ENCODE measurements around the gene ANKRD23.

The ANKRD23 gene

GRCh38 chr2:96839875-96840850, 3.7 kb downstream of the ANKRD23 start:
- no peaks in the 10 kb centered on the region for H3K27me3 ChIP-seq (ENCODE audit: control insufficient read depth in 5 of 5, insufficient read depth in 4 of 5, low read length in 5 of 5)
- peaks cover 0 to 11% (median 8%) of the 10 kb centered on the region in 5 donors for H3K4me1 ChIP-seq (ENCODE audit: control insufficient read depth in 5 of 5, insufficient read depth in 5 of 5, low read length in 5 of 5)
- no peak overlapping the region for H3K9ac ChIP-seq (ENCODE audit: low read length in 5 of 5)
- no peak overlapping the region for H3K4me3 ChIP-seq (ENCODE audit: low read depth in 1 of 5, low read length in 5 of 5)
- H3K27ac ChIP-seq (ENCODE audit: low read depth, low read length) = no peak overlapping the region
- H3K9me3 ChIP-seq (ENCODE audit: control insufficient read depth in 5 of 5, low read length in 5 of 5) = no peaks in the 10 kb centered on the region
- H3K36me3 ChIP-seq (ENCODE audit: control insufficient read depth in 5 of 5, insufficient read depth in 5 of 5, low read length in 5 of 5) = peaks cover 2 to 20% (median 11%) of the 10 kb centered on the region in 5 donors

DNA sequence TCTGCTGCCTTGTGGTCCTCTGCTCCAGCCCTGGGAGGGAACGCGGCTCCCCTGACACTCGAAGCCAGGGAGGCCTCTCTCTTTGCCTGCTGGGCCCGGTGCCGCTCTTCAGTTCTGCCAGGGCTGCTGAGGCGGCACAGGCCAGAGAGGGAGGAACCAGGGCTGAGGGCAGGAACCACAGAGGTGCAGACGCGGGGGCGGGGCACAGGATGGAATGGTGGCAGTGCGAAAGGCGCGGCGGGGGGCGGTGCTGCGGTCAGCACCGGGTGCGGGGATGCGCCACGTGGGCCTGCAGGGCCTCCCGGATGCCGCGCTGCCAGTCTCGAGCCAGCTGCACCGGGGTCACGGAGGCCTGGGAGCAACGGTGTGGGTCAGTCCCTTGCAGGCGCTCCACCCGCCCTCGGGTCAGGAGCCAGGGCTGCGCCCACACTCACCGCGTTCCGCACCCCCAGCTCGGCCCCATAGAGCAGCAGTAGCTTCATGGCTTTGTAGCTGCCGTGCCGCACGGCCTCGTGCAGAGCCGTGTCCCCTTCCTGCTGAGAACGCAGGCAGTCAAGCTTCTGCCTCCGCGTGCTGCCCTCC, 4.4 kb downstream of the ANKRD23 start:
- no peaks in the 10 kb centered on the region for H3K9me3 ChIP-seq (ENCODE audit: control insufficient read depth in 5 of 5, low read length in 5 of 5)
- peaks cover 5 to 27% (median 19%) of the 10 kb centered on the region in 5 donors for H3K36me3 ChIP-seq (ENCODE audit: control insufficient read depth in 5 of 5, insufficient read depth in 5 of 5, low read length in 5 of 5)
- H3K9ac ChIP-seq (ENCODE audit: low read length in 5 of 5) = no peak overlapping the region
- peak overlapping the region in 1 of 5 donors; percentile 18 for H3K4me3 ChIP-seq (ENCODE audit: low read depth in 1 of 5, low read length in 5 of 5)
- H3K27ac ChIP-seq (ENCODE audit: low read depth, low read length) = no peak overlapping the region
- H3K4me1 ChIP-seq (ENCODE audit: control insufficient read depth in 5 of 5, insufficient read depth in 5 of 5, low read length in 5 of 5) = peaks cover 0 to 11% (median 8%) of the 10 kb centered on the region in 5 donors
- no peaks in the 10 kb centered on the region for H3K27me3 ChIP-seq (ENCODE audit: control insufficient read depth in 5 of 5, insufficient read depth in 4 of 5, low read length in 5 of 5)

DNA sequence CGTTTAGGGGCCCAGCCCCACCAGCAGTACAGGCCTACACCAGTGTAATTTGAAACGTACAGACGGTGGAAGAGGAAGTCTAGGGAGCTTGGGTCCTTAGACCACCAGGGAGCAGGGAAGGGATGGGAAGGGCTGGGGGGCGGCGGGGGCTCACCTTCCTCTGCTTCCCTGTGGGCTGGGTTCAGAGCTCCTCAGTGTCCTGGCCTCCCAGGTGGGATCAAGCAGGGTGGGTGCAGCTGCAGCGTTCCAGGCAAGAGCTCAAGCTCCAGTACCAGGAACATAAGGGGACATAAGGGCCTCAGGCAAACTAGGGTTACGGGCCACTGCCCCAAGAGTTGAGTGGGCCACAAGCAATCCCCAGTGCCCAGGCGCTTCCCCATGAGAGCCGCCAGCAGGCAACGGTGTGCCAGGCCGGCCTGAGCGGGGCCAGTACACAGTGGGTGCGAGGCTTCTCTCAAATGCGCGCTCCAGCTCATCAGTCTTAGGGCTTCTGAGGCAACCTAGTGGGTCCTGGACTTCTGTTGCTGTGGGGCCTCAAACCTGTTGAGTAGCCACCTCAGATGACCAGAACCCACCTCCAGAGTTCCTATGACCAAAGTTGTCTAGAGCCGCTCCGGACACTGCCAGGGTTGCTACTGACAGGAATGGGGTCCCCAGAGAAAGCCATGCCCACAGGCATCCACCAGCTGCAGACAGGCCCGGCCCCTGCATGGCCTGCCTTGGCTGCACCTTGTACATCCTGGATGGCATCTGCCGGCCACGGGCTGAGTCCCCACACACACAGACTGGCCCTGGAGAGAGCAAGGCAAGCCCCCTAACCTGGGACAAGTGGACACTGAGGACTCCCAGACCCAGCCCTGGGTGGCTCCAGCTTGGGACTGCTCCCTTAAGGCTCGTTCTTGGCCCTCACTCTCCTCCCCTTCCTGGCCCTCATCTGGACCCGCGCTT, 5.2 kb downstream of the ANKRD23 start:
- Histone ChIP-seq H3K36me3 (ENCODE audit: control insufficient read depth in 5 of 5, insufficient read depth in 5 of 5, low read length in 5 of 5) (peaks cover 5 to 28% (median 19%) of the 10 kb centered on the region in 5 donors), H3K4me1 (ENCODE audit: control insufficient read depth in 5 of 5, insufficient read depth in 5 of 5, low read length in 5 of 5) (peaks cover 0 to 11% (median 8%) of the 10 kb centered on the region in 5 donors), H3K9me3 (ENCODE audit: control insufficient read depth in 5 of 5, low read length in 5 of 5) (no peaks in the 10 kb centered on the region), H3K4me3 (ENCODE audit: low read depth in 1 of 5, low read length in 5 of 5) (no peak overlapping the region), H3K27ac (ENCODE audit: low read depth, low read length) (no peak overlapping the region), H3K27me3 (ENCODE audit: control insufficient read depth in 5 of 5, insufficient read depth in 4 of 5, low read length in 5 of 5) (no peaks in the 10 kb centered on the region), H3K9ac (ENCODE audit: low read length in 5 of 5) (no peak overlapping the region)

- Histone ChIP-seq H3K9me3 (ENCODE audit: control insufficient read depth in 5 of 5, low read length in 5 of 5) (no peaks in the 10 kb centered on the region), H3K27me3 (ENCODE audit: control insufficient read depth in 5 of 5, insufficient read depth in 4 of 5, low read length in 5 of 5) (no peaks in the 10 kb centered on the region), H3K4me1 (ENCODE audit: control insufficient read depth in 5 of 5, insufficient read depth in 5 of 5, low read length in 5 of 5) (peaks cover 0 to 17% (median 10%) of the 10 kb centered on the region in 5 donors), H3K36me3 (ENCODE audit: control insufficient read depth in 5 of 5, insufficient read depth in 5 of 5, low read length in 5 of 5) (peaks cover 5 to 37% (median 29%) of the 10 kb centered on the region in 5 donors), H3K4me3 (ENCODE audit: low read depth in 1 of 5, low read length in 5 of 5) (no peak overlapping the region), H3K27ac (ENCODE audit: low read depth, low read length) (no peak overlapping the region), H3K9ac (ENCODE audit: low read length in 5 of 5) (no peak overlapping the region)
These were observed 6.2 kb downstream of the ANKRD23 start for GRCh38 chr2:96837575-96837974.

DNA sequence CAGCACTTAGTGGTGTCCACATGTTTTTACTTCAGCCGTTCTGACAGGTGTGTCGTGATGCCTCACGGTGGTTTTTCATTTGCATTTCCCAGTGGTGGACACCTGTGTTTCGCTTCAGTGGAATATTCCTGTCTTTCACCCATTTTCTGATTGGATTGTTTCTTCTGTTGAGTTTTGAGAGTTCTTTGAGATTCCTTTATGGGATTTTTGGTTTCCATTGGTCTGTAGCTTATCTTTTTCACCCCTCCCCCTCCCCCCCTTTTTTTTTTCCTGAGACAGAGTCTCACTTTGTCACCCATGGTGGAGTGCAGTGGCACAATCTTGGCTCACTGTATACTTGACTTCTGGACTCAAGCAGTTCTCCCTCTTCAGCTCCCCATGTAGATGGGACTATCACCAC, 8.0 kb downstream of the ANKRD23 start:
- Histone ChIP-seq H3K9me3 (ENCODE audit: control insufficient read depth in 5 of 5, low read length in 5 of 5) (no peaks in the 10 kb centered on the region), H3K9ac (ENCODE audit: low read length in 5 of 5) (no peak overlapping the region), H3K36me3 (ENCODE audit: control insufficient read depth in 5 of 5, insufficient read depth in 5 of 5, low read length in 5 of 5) (peaks cover 5 to 53% (median 47%) of the 10 kb centered on the region in 5 donors), H3K27me3 (ENCODE audit: control insufficient read depth in 5 of 5, insufficient read depth in 4 of 5, low read length in 5 of 5) (no peaks in the 10 kb centered on the region), H3K4me3 (ENCODE audit: low read depth in 1 of 5, low read length in 5 of 5) (no peak overlapping the region), H3K27ac (ENCODE audit: low read depth, low read length) (no peak overlapping the region), H3K4me1 (ENCODE audit: control insufficient read depth in 5 of 5, insufficient read depth in 5 of 5, low read length in 5 of 5) (peaks cover 0 to 24% (median 15%) of the 10 kb centered on the region in 5 donors)

- Histone ChIP-seq H3K4me1 (ENCODE audit: control insufficient read depth in 5 of 5, insufficient read depth in 5 of 5, low read length in 5 of 5) (peaks cover 0 to 13% (median 5%) of the 10 kb centered on the region in 5 donors), H3K27me3 (ENCODE audit: control insufficient read depth in 5 of 5, insufficient read depth in 4 of 5, low read length in 5 of 5) (no peaks in the 10 kb centered on the region), H3K9ac (ENCODE audit: low read length in 5 of 5) (no peak overlapping the region), H3K36me3 (ENCODE audit: control insufficient read depth in 5 of 5, insufficient read depth in 5 of 5, low read length in 5 of 5) (peaks cover 5 to 70% (median 66%) of the 10 kb centered on the region in 5 donors), H3K4me3 (ENCODE audit: low read depth in 1 of 5, low read length in 5 of 5) (no peak overlapping the region), H3K27ac (ENCODE audit: low read depth, low read length) (no peak overlapping the region), H3K9me3 (ENCODE audit: control insufficient read depth in 5 of 5, low read length in 5 of 5) (no peaks in the 10 kb centered on the region)
These were observed 10.9 kb downstream of the ANKRD23 start for GRCh38 chr2:96832754-96833507.

DNA sequence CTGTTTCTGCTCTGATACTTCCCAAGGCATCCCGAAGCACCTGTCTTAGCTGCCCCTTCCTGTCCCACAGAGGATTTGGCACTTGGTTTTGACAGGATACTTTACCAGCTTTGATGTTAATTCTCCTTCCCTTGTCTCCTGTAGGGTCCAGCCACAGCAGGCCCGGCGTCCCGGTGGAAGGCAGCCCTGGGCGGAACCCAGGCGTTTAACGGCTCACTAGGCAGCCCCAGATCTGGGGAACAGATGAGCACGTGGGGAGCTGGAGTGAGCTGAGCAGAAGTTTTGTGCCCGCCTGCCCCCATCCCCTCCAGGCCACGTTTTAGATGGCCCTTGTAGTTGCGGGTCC, 11.4 kb downstream of the ANKRD23 start:
- Histone ChIP-seq H3K36me3 (ENCODE audit: control insufficient read depth in 5 of 5, insufficient read depth in 5 of 5, low read length in 5 of 5) (peaks cover 5 to 70% (median 68%) of the 10 kb centered on the region in 5 donors), H3K4me3 (ENCODE audit: low read depth in 1 of 5, low read length in 5 of 5) (no peak overlapping the region), H3K9me3 (ENCODE audit: control insufficient read depth in 5 of 5, low read length in 5 of 5) (no peaks in the 10 kb centered on the region), H3K27ac (ENCODE audit: low read depth, low read length) (no peak overlapping the region), H3K4me1 (ENCODE audit: control insufficient read depth in 5 of 5, insufficient read depth in 5 of 5, low read length in 5 of 5) (peaks cover 0 to 13% (median 5%) of the 10 kb centered on the region in 5 donors), H3K27me3 (ENCODE audit: control insufficient read depth in 5 of 5, insufficient read depth in 4 of 5, low read length in 5 of 5) (no peaks in the 10 kb centered on the region), H3K9ac (ENCODE audit: low read length in 5 of 5) (no peak overlapping the region)

- no peak overlapping the region for H3K27ac ChIP-seq (ENCODE audit: low read depth, low read length)
- peaks cover 0 to 13% (median 5%) of the 10 kb centered on the region in 5 donors for H3K4me1 ChIP-seq (ENCODE audit: control insufficient read depth in 5 of 5, insufficient read depth in 5 of 5, low read length in 5 of 5)
- H3K4me3 ChIP-seq (ENCODE audit: low read depth in 1 of 5, low read length in 5 of 5) = no peak overlapping the region
- H3K36me3 ChIP-seq (ENCODE audit: control insufficient read depth in 5 of 5, insufficient read depth in 5 of 5, low read length in 5 of 5) = peaks cover 3 to 74% (median 69%) of the 10 kb centered on the region in 5 donors
- H3K9ac ChIP-seq (ENCODE audit: low read length in 5 of 5) = no peak overlapping the region
- H3K9me3 ChIP-seq (ENCODE audit: control insufficient read depth in 5 of 5, low read length in 5 of 5) = no peaks in the 10 kb centered on the region
- H3K27me3 ChIP-seq (ENCODE audit: control insufficient read depth in 5 of 5, insufficient read depth in 4 of 5, low read length in 5 of 5) = no peaks in the 10 kb centered on the region
These were observed 12.1 kb downstream of the ANKRD23 start for GRCh38 chr2:96831679-96832078.

- no peaks in the 10 kb centered on the region for H3K27me3 ChIP-seq (ENCODE audit: control insufficient read depth in 5 of 5, insufficient read depth in 4 of 5, low read length in 5 of 5)
- H3K9me3 ChIP-seq (ENCODE audit: control insufficient read depth in 5 of 5, low read length in 5 of 5) = no peaks in the 10 kb centered on the region
- H3K9ac ChIP-seq (ENCODE audit: low read length in 5 of 5) = no peak overlapping the region
- no peak overlapping the region for H3K27ac ChIP-seq (ENCODE audit: low read depth, low read length)
- H3K4me3 ChIP-seq (ENCODE audit: low read depth in 1 of 5, low read length in 5 of 5) = no peak overlapping the region
- H3K36me3 ChIP-seq (ENCODE audit: control insufficient read depth in 5 of 5, insufficient read depth in 5 of 5, low read length in 5 of 5) = peaks cover 3 to 86% (median 80%) of the 10 kb centered on the region in 5 donors
- peaks cover 0 to 13% (median 5%) of the 10 kb centered on the region in 5 donors for H3K4me1 ChIP-seq (ENCODE audit: control insufficient read depth in 5 of 5, insufficient read depth in 5 of 5, low read length in 5 of 5)
These were observed 13.7 kb downstream of the ANKRD23 start for GRCh38 chr2:96830044-96830562.
